Parathyroid adenoma (tissue), 2 donors: ENCODE data around the gene FBXL15.

Experiments used
- H2AFZ ChIP-seq: fragments of 300-600 bp; sonication (generic); one replicate; pipeline ENCODE4 v1.7.0; 2017; ENCODE audit warnings: antibody characterized with exemption, mild to moderate bottlenecking
- H3K27ac ChIP-seq: fragments of 300-600 bp; sonication (generic); one replicate; pipeline ENCODE4 v1.7.0; 2017
- H3K27me3 ChIP-seq: fragments of 300-600 bp; sonication (generic); one replicate; pipeline ENCODE4 v1.7.0; 2017; ENCODE audit warnings: low read length; ENCODE audit not compliant: control insufficient read depth, insufficient read depth
- H3K36me3 ChIP-seq: fragments of 300-600 bp; sonication (generic); one replicate; pipeline ENCODE4 v1.7.0; 2017; ENCODE audit warnings: low read length; ENCODE audit not compliant: control insufficient read depth, insufficient read depth
- H3K4me1 ChIP-seq: fragments of 300-600 bp; sonication (generic); one replicate; pipeline ENCODE4 v1.7.0; 2017; ENCODE audit warnings: control low read depth
- H3K4me2 ChIP-seq: fragments of 300-600 bp; sonication (generic); one replicate; pipeline ENCODE4 v1.7.0; 2017; ENCODE audit warnings: low read length
- H3K4me3 ChIP-seq: fragments of 300-600 bp; sonication (generic); one replicate; pipeline ENCODE4 v1.7.0; 2017; ENCODE audit warnings: low read depth, low read length
- H3K79me2 ChIP-seq: fragments of 300-600 bp; sonication (generic); one replicate; pipeline ENCODE4 v1.7.0; 2017; ENCODE audit warnings: control low read depth
- H3K9ac ChIP-seq: fragments of 300-600 bp; sonication (generic); one replicate; pipeline ENCODE4 v1.7.0; 2017; ENCODE audit warnings: mild to moderate bottlenecking
- H3K9me3 ChIP-seq: fragments of 300-600 bp; sonication (generic); one replicate; pipeline ENCODE4 v1.7.0; 2017; ENCODE audit warnings: low read length; ENCODE audit not compliant: control insufficient read depth
- TF ChIP-seq, protein P1 (sequence below): fragments of 300-600 bp; sonication (generic); IDR thresholded peaks from one replicate; pipeline ENCODE4 v1.7.0; 2017; ENCODE audit warnings: antibody characterized with exemption, mild to moderate bottlenecking
- donor health status: primary hyperparathyroidism.

Gene FBXL15

DNA sequence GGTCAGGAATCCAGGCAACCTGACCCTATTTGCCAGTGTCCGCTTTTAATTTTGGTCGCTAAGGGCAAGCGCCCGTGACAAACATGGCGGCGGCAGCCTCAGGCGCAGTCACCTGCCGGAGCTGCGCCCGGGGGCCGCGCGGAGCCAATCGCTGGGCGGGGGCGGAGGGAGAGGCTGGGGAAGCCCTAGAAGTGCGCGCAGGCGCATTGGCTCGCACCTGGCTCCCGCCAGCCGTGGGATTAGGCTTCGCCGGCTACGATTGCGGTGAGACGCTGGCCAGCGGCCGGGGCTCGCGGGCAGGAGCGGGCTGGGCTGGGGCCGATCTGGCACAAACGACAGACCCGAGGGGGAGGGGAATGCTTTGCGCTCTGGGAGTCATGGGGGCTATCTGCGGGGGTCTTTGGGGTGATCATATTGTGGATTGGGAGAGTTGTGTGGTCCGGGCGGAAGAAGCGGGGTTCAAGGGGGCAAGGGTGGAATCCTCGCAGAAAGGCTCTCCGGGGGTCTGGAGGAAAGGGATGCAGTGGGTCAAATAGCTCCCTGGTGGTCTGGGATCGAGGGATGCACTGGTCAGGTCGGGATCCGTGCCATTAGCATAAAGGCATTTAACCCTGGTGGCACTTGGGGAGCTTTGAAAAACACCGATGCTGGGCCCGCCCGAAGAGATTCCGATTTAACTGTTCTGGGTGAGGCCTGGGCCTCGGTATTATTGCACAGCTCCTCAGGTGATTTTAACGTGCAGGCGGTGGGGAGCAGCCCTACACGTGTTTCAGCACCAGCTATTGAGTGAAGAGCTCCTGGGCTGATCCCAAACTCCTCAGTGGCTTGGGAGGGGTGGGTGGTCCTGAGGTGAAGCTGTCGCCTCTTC, 40.8 kb downstream of the FBXL15 start:
- peak overlapping the region; percentile 17 for H3K9ac ChIP-seq
- peak overlapping the region; percentile 83 for H3K4me2 ChIP-seq
- no peaks in the 10 kb centered on the region for H3K27me3 ChIP-seq
- no peaks in the 10 kb centered on the region for H3K36me3 ChIP-seq
- H3K9me3 ChIP-seq: no peaks in the 10 kb centered on the region
- no peak overlapping the region for H3K27ac ChIP-seq
- H2AFZ ChIP-seq: peak overlapping the region; percentile 100
- peak overlapping the region; percentile 59 for H3K4me3 ChIP-seq
- peaks cover 15% of the 10 kb centered on the region for H3K4me1 ChIP-seq
- TF ChIP-seq, protein P1, sequence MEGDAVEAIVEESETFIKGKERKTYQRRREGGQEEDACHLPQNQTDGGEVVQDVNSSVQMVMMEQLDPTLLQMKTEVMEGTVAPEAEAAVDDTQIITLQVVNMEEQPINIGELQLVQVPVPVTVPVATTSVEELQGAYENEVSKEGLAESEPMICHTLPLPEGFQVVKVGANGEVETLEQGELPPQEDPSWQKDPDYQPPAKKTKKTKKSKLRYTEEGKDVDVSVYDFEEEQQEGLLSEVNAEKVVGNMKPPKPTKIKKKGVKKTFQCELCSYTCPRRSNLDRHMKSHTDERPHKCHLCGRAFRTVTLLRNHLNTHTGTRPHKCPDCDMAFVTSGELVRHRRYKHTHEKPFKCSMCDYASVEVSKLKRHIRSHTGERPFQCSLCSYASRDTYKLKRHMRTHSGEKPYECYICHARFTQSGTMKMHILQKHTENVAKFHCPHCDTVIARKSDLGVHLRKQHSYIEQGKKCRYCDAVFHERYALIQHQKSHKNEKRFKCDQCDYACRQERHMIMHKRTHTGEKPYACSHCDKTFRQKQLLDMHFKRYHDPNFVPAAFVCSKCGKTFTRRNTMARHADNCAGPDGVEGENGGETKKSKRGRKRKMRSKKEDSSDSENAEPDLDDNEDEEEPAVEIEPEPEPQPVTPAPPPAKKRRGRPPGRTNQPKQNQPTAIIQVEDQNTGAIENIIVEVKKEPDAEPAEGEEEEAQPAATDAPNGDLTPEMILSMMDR: no peak
- peaks cover 2% of the 10 kb centered on the region for H3K79me2 ChIP-seq

DNA sequence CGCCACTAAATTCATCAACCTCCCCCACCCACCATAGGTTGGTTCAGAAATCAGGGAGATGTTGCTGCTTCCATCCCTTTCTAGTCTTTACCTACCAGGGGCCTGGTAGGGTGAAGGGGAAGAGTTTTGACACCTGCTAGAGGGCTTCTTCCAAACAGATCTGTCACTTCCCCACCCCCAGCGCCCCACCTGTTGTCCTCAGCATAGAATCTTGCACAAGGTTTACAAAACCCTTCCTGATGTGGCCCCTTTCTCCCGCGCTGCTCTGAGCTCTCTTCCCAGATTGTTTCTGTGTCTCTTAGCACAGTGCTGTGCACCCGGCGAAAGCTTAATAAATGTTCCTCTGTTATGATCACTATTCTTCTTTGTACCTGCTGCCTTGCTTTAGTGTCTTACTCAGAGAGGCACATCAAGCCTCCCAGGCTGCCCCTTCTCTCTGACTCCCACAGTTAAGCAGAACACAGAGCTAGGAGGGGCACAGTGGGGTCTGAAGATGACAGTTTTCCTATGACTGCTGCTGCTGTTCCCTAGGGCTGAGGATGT, 41.9 kb downstream of the FBXL15 start:
- Histone ChIP-seq H3K9me3 (no peaks in the 10 kb centered on the region), H3K4me2 (no peak overlapping the region)

DNA sequence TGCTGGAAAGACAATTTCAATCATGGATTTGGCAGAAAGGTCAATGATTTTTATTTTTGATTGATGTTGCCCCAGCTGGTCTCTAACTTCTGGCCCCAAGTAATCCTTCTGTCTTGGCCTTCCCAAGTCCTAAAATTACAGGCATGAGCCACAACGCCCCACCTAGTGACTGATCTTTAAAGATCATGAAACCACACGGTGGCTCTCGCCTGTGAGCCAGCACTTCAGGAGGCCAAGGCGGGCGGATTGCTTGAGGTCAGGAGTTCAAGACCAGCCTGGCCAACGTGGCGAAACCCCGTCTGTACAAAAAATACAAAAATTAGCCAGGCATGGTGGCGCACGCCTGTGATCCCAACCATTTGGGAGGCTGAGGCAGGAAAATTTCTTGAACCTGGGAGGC, 43.3 kb downstream of the FBXL15 start:
- TF ChIP-seq, protein P1: no peak
- no peak overlapping the region for H3K4me3 ChIP-seq
- H3K79me2 ChIP-seq: peaks cover 2% of the 10 kb centered on the region
- no peak overlapping the region for H3K4me2 ChIP-seq
- no peaks in the 10 kb centered on the region for H3K27me3 ChIP-seq
- no peak overlapping the region for H3K9ac ChIP-seq
- no peak overlapping the region for H2AFZ ChIP-seq
- H3K27ac ChIP-seq: no peak overlapping the region
- H3K36me3 ChIP-seq: no peaks in the 10 kb centered on the region
- no peaks in the 10 kb centered on the region for H3K9me3 ChIP-seq
- peaks cover 15% of the 10 kb centered on the region for H3K4me1 ChIP-seq

More for the DNA sequence above, 41.9 kb downstream of the FBXL15 start:
- Histone ChIP-seq H3K4me3 (no peak overlapping the region), H2AFZ (peak overlapping the region; percentile 59), H3K27ac (no peak overlapping the region), H3K9ac (no peak overlapping the region), H3K27me3 (no peaks in the 10 kb centered on the region), H3K79me2 (peaks cover 2% of the 10 kb centered on the region), H3K36me3 (no peaks in the 10 kb centered on the region), H3K4me1 (peaks cover 15% of the 10 kb centered on the region)
- TF ChIP-seq, protein P1: no peak

- no peak overlapping the region for H2AFZ ChIP-seq
- no peaks in the 10 kb centered on the region for H3K36me3 ChIP-seq
- peaks cover 2% of the 10 kb centered on the region for H3K79me2 ChIP-seq
- H3K27me3 ChIP-seq: no peaks in the 10 kb centered on the region
- no peak overlapping the region for H3K4me3 ChIP-seq
- no peaks in the 10 kb centered on the region for H3K9me3 ChIP-seq
- H3K27ac ChIP-seq: no peak overlapping the region
- H3K4me1 ChIP-seq: peaks cover 15% of the 10 kb centered on the region
- TF ChIP-seq, protein P1: no peak
- no peak overlapping the region for H3K4me2 ChIP-seq
- no peak overlapping the region for H3K9ac ChIP-seq
These were observed 44.8 kb downstream of the FBXL15 start for GRCh38 chr10:102465466-102465865.
